HG02870 (cell line): ENCODE measurements around the gene STAT5A.

Experiments
- ATAC-seq: cut with Tn5 transposase; IDR thresholded peaks from one replicate; pipeline ENCODE4 v1.9.1; 2021; ENCODE audit warnings: mild to moderate bottlenecking, moderate library complexity; ENCODE audit not compliant: unreplicated experiment

The STAT5A gene

GRCh38 chr17:42266918-42267766, 21.2 kb upstream of the STAT5A start:
- ATAC-seq, result no peak

DNA sequence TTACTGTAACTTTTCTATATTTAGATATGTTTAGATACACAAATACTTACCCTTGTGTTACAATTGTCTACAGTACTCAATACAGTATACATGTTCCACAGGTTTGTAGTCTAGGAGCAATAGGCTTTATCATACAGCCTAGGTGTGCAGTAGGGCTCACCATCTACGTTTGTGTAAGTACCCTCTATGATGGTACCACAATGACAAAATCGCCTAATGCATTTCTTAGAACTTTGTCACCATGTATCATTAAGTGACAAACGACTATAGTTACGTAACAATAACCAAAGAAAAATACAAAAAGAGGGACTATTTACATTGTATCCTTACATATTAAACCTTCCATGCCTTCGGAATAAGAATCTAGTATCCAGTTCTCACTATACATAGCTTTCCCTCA, 20.1 kb upstream of the STAT5A start:
- ATAC-seq, result no peak

DNA sequence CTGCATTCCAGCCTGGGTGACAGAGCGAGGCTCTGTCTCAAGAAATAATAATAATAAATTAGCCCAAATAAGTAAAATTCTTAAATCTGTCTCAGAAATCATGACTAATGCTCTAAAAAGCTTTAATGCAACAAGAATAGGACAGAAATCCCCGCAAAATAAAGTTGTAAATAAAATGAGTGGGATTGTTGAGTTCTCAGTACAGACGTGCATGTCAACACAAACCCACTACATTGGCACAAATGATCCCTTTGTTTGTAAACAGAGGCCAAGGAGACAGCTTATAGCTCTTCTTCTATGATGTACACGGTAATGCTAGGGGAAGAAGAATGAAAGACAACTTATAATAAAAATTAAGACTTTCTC, 18.1 kb upstream of the STAT5A start:
- no peak for ATAC-seq

GRCh38 chr17:42270596-42270995, 17.7 kb upstream of the STAT5A start:
- ATAC-seq, result no peak

DNA sequence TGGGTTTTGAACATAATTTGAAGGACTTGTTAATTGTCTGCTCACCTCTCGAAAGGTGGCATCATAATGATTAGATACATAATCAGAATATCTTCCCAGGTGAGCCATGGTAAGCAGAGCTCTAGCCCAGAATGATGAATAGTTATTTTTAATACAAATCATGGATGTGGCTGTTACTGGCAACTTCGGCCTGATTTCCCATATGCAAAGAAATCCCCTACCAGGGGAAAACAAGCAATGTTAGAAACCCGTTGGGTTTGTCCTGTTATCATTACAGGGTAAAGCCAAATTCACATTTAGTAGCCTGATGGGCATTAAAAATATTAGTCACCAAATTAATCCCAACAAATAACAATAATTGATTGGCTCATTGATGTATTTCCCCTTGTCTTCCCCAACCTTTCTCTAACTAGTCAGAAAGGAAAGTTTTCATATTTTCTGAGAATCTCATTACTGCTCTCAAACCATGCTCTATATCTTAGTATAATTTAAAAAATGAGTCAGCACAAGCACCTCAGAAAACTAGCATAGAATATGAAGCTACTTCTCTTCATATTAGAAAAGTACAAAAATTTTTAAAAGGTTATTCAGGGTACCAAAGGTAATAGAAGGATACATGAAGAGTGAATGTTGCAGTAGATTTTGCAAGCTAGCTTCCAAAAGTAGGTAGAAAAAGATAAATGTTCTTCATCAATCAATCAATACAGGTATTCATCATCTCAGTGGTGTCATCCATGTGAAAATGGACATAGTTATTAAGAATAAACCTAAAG, 17.1 kb upstream of the STAT5A start:
- ATAC-seq, result no peak

DNA sequence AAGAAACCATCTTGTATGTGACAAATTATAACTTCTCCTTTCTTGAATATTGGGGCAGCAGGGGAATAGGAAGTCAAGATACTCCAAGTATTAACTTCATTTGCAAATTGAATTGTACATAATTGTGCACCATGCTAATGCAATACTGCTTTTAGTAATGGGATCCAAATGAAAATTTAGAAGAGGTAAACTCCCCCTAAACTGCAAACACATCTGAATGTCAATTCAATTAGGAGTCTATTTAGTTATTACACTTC, 16.6 kb upstream of the STAT5A start:
- ATAC-seq, result no peak

DNA sequence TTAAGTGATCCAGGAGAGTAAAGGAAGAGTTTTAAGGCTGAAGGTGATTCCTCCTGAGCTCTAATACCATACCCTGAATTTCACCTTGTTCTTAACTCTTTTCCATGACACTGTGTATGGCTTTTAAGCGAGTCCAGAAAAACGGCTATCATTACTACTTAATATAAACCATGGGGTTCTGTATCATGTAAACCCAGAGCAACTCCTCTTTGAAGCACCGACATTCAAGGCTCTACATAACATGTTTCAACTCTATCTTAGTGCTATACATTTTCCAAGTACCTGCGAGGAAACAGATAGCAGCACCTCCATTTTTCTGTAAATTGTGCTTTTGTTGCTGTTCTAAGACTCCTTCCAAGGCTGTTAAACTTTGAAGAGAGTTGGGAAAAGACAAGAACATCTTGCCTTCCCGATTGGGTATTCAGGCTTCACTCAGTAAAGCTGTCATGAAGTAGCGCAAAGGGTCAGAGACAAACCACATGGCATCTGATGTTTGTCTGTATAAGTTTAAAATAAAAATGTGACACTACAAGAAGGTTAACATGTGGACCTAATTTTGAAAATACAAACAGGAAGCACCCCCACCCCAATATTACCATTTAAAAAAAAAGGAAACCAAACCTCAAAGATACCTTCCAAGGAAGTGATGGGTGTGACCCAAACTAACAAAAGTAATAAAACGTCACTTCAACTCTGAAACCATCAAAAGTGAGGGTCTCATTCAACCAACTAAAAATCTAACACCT, 16.0 kb upstream of the STAT5A start:
- no peak for ATAC-seq

DNA sequence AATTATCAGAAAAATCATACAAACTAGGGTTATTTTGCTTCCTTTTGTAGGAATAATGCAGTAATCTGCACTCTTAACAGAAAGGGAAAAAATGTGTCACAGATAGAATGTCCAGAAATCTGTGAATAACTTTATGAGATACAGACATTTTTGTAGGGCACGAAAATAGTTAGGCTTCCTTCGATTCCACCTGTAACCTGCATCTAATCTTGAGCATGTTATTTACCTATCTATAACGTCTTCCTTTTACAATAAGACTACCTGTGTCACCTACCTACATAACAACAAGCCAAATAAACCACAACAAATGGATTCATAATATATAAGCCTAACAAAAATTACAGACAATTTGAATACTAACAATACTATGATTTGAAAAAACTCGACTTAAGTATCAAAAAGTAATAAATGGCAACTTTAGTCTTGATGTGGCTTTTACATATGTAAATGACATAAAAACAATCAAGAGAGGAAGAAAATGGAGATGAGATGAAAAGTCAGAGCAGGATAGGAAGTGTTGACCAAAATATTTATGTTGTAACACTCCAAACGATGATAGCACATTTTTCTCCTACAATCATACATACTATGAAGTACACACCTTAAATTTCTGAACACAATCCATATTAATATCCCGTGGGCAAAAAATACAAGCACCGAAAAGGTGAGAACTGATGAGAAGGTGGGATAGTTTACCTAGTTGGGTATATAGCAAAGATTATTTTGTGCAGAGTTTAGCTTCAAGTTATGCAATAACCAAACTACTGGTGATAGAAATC, 14.6 kb upstream of the STAT5A start:
- no peak for ATAC-seq

- no peak for ATAC-seq
These were observed 14.1 kb upstream of the STAT5A start for GRCh38 chr17:42274253-42274542.

- ATAC-seq, result no peak
These were observed 13.3 kb upstream of the STAT5A start for GRCh38 chr17:42274812-42275526.

- no peak for ATAC-seq
These were observed 12.6 kb upstream of the STAT5A start for GRCh38 chr17:42275527-42276358.

DNA sequence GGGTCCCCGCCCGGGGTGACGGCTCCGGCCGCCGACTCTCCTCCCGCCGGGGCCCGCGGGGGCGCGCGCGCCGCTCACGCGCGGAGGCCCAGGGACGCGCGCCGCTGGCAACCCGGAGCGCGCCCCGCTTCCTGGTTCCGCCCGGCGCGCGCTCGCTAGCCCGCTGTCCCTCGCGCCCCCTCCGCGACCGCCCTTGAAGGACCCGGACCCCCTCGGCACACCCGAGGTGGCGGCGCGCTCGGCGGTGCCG, 12.0 kb upstream of the STAT5A start, which contains the start of gene STAT5B:
Gene STAT5B, minus strand, starts transcription at position 33 of the 250 bp plus-strand sequence. CDS start 44,264 bp downstream, outside the sequence.
- no peak for ATAC-seq

DNA sequence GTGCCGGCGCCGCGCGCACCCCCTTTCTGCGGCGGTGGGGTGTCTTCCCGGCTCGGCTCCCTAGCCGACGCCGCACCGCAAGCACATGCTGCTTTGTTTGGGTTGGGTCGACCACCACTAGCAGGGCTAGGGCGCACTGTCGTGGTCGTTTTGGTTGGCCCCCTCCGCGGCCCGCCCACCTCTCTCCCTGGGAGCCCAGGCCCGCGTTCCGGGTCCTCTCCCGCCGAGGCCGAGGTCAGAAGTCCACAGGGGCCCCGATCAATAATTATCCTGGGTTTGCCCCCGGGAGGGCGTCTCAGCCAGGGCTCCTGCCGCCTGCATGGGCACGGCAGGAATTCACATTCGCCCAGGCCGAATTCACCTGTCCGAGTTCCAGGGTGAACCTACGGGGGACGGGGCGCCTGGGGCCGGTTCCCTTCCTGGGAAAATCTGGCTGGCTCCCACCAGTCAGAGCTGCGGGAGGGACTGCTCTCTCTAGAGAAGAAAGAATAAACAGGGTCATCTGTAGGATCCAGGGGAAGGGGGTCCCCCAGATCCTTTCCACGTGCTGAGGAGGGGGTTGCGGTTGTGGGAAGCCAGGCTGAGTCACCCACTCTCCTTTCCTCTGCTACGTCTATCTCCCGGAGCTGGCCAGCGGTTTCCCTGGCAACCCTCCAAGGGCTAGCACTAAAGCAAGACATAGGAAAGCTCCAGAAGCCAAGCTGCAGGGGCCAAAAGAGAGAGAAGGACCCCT, 11.5 kb upstream of the STAT5A start:
- ATAC-seq, result no peak

- ATAC-seq, result no peak
These were observed 11.0 kb upstream of the STAT5A start for GRCh38 chr17:42277342-42277712.

DNA sequence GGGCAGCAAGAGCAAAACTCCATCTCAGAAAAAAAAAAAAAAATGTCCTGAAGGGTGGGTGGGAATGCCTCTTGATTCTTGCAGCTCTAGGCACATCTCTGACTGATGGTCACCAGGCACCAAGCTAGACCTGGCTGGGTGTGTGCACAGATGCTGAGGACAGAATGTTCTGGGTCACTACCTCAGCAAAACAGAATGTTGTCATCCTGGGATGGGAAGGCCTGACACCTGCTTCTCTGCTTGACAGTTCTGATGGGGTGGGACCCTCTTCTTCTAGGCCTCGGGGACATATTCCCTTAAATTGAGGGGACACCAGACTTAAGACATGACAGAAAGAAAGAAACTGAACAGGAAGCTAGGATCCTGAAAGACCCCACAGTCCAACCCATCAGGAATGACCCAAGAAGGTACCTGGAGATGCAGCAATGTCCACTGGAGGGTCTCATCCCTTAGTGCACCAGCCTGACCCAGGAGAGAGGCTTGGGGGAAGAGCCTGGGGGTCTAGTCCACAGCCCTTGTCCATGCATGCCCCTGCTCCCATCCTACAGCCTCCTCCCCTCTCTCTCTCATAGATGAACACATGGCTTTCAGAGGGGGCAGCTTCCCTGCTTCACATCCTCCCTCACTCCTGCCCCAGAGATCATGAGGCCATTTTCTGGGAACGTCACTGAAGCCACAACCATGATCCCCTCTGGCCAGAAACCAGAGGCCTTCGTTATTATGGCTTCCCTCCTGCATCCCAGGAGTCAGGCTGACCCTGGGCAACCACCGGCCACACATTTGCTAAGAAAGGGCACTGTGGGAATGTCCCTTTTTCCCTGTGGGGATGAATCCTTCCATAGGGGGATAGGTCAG, 8.3 kb upstream of the STAT5A start:
- ATAC-seq, result no peak

DNA sequence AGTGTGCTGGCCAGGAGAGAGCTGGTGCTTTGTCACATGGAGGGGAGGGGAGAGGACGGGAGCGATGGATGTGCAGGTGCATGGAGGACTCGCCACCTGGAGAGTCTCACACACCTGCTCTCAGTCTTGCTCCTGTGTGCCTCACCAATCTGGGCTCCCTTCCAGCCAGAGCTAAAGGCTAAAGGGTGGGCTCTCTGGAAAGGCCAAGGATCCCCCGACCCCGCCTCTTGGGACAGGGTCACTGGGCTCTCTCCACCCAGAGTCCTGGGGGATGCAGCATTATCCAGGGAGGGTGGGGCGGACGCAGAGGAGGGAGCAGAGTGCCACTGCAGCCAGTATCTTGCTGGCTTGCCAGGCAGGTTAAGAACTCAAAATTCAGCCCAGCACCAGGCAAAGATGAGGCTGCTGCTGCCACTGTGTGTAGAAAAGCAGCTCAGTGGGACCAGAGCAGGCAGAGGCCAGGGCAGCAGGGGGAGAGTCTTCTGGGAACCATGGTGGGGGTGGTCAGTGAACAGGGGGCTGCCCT, 6.7 kb upstream of the STAT5A start:
- ATAC-seq, result no peak

DNA sequence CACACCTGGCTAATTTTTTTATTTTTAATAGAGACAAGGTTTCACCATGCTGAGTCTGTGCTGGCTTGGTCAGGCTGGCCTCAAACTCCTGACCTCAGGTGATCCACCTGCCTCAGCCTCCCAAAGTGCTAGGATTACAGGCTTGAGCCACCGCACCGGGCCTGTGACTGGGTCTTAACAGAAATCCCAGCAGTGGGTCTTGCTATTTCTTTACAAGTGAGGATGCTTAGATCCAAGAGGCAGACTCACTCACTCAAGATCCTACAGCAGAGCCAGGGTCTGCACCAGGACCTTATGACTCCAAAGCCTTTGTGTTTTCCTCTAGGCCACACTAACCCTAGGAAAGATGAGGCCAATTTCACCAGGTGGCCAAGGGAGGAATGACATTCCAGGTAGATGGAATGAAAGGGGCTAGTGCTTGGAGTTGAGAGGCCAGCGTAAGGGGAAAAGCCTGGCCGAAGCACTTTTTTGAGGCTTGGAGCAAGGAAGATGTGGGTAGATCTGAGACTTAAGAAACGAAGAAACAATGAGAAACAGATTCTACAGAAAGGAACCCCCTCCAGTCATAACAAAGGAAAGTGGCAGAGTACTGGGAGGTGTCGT, 5.7 kb upstream of the STAT5A start:
- no peak for ATAC-seq
